ENCODE results near the gene RNASEH2C. TPM values are rescaled to one million over a fixed set of nuclear protein-coding genes. Genes with fewer than 3 reads are reported as not detected.
"Not testable (repeated sequence)": the region's sequence is repeated elsewhere in the genome, so short reads cannot be mapped to it uniquely, and the experiment has no call there.

RNASEH2C gene
- total and polyA plus RNA-seq, 10 of the 15 experiments (the other 5 are each of a cell fraction or from before 2014, with no cell fraction given): 5.0 to 160 (median 47.1) TPM

GRCh38 chr11:65720211-65720934 is at the start of gene RNASEH2C (continued):
- TF ChIP-seq SPI1 (IDR thresholded peaks at IDR 0.05; ENCODE audit: borderline replicate concordance, insufficient read depth, low read depth, low read length): no peak
- TF ChIP-seq IKZF1 (conservative IDR thresholded peaks at IDR 0.05): peak; percentile 100
- no peak for TF ChIP-seq BMI1 (IDR thresholded peaks at IDR 0.05; ENCODE audit: borderline replicate concordance)
- TF ChIP-seq NFYA (IDR thresholded peaks at IDR 0.05; ENCODE audit: borderline replicate concordance, low read depth, low read length): no peak
- peak; percentile 71; the same call in 1 of the 2 replicates for TF ChIP-seq ZBTB40 (IDR thresholded peaks at IDR 0.05; ENCODE audit: borderline replicate concordance)
- TF ChIP-seq RAD21 (IDR thresholded peaks at IDR 0.05; ENCODE audit: insufficient read depth, low read depth, low read length): no peak
- no peak for TF ChIP-seq ZNF217 (IDR thresholded peaks at IDR 0.05)
- TF ChIP-seq CBX3 (IDR thresholded peaks at IDR 0.05; ENCODE audit: borderline replicate concordance, low read depth): no peak

GRCh38 chr11:65767806-65768205 is 47.2 kb upstream of the RNASEH2C start:
- H2AFZ ChIP-seq (ENCODE audit: control insufficient read depth, low read depth, low read length); BruUV-seq (replicated peaks); H3K4me1 ChIP-seq (ENCODE audit: control insufficient read depth, insufficient read depth, low read length); H3K9ac ChIP-seq (ENCODE audit: control insufficient read depth, insufficient read depth, low read length); H3K4me3 ChIP-seq; H3K27ac ChIP-seq (ENCODE audit: control insufficient read depth, insufficient read depth); FAIRE-seq; H3K79me2 ChIP-seq (ENCODE audit: control insufficient read depth, insufficient read depth, low read length); H4K20me1 ChIP-seq (ENCODE audit: control insufficient read depth, insufficient read depth); H3K9me3 ChIP-seq (replicated peaks; ENCODE audit: control insufficient read depth, insufficient read depth, low read length); H3K36me3 ChIP-seq (ENCODE audit: control insufficient read depth in 2 of 2, insufficient read depth in 2 of 2, low read length in 1 of 2); H3K4me2 ChIP-seq (ENCODE audit: control insufficient read depth, insufficient read depth); in situ Hi-C loops (cut with MboI); H3K27me3 ChIP-seq (replicated peaks in 1 of 2; ENCODE audit: control insufficient read depth in 2 of 2, insufficient read depth in 2 of 2, low read length in 1 of 2); DNase-seq (ENCODE audit: low read depth, low spot score); ATAC-seq: not testable (repeated sequence)
- ChIA-PET CTCF (interaction anchor here (1.1 to 1.5 kb wide), 4 partner anchors 12 to 42 kb away, joined by 3 to 6 read pairs (median 3); no protein-coding TSS in a partner anchor), SMC1A (ENCODE audit: uncharacterized antibody, unreplicated experiment) (interaction anchor here (1.5 kb wide), 1 partner anchor 13 kb away, joined by 3 read pairs; no protein-coding TSS in a partner anchor), RAD21 (ENCODE audit: unreplicated experiment) (interaction anchor here (1.1 to 1.9 kb wide), 2 partner anchors 12 to 56 kb away, joined by 3 to 6 read pairs; partner anchors contain the start of gene KAT5), POLR2A (interaction anchor here (0.6 kb wide), 1 partner anchor 35 kb away, joined by 3 read pairs; no protein-coding TSS in a partner anchor)
- intact Hi-C loops (cut with micrococcal nuclease; ENCODE audit: unreplicated experiment): loop anchor here (5.0 kb wide), 1 partner anchor 41 kb away; no protein-coding TSS in a partner anchor
- WGBS (ENCODE audit: insufficient coverage, insufficient replicate concordance, low lambda C conversion rate, missing lambda C conversion rate): 71% methylated on average over 5 of the region's 5 CpGs

All from GM12878 (cell line).